Globus pallidus (tissue), 1 donor: ENCODE results near the gene ALG1.
"Not testable (repeated sequence)": the region's sequence is repeated elsewhere in the genome, so short reads cannot be mapped to it uniquely, and the experiment has no call there.

Experiments
- DNase-seq: peaks from one replicate; pipeline ENCODE4 v3.0.0-alpha.2; 2015; ENCODE audit warnings: low spot score

ALG1 gene

GRCh38 chr16:5071681-5072333 is at the start of gene ALG1:
ALG1 (plus strand) TSS chr16:5071843; CDS start chr16:5071850, 7 bp downstream.
- peak; percentile 79 for DNase-seq

GRCh38 chr16:5022521-5022920 is 49.1 kb upstream of the ALG1 start:
- DNase-seq, result no peak

GRCh38 chr16:5024632-5025031 is 47.0 kb upstream of the ALG1 start:
- DNase-seq, result no peak

GRCh38 chr16:5025171-5025632 is 46.4 kb upstream of the ALG1 start:
- DNase-seq, result peak; percentile 77

- no peak for DNase-seq
Measured at GRCh38 chr16:5026664-5027063, 45.0 kb upstream of the ALG1 start.

GRCh38 chr16:5027086-5027485 is 44.6 kb upstream of the ALG1 start:
- no peak for DNase-seq

GRCh38 chr16:5027575-5028235 is 43.9 kb upstream of the ALG1 start:
- no peak for DNase-seq

GRCh38 chr16:5028950-5029475 is 42.6 kb upstream of the ALG1 start:
- DNase-seq, result no peak

GRCh38 chr16:5030251-5030870 is 41.3 kb upstream of the ALG1 start:
- no peak for DNase-seq

GRCh38 chr16:5031601-5032000 is 40.0 kb upstream of the ALG1 start:
- no peak for DNase-seq

GRCh38 chr16:5032748-5033167 is 38.9 kb upstream of the ALG1 start:
- no peak for DNase-seq

GRCh38 chr16:5033256-5034166 is 38.1 kb upstream of the ALG1 start, which contains the start of gene NAGPA:
NAGPA (minus strand) TSS chr16:5033935; CDS start chr16:5033914, 21 bp downstream.
- DNase-seq, result peak; percentile 84

GRCh38 chr16:5034167-5034523 is 37.5 kb upstream of the ALG1 start:
- DNase-seq, result no peak

GRCh38 chr16:5035909-5036227 is 35.8 kb upstream of the ALG1 start:
- DNase-seq, result no peak

GRCh38 chr16:5036228-5037156 is 35.2 kb upstream of the ALG1 start:
- no peak for DNase-seq

- DNase-seq, result no peak
Measured at GRCh38 chr16:5040451-5040850, 31.2 kb upstream of the ALG1 start.

- no peak for DNase-seq
Measured at GRCh38 chr16:5041600-5042133, 30.0 kb upstream of the ALG1 start.

- no peak for DNase-seq
Measured at GRCh38 chr16:5042574-5043171, 29.0 kb upstream of the ALG1 start.

GRCh38 chr16:5044011-5044540 is 27.6 kb upstream of the ALG1 start:
- no peak for DNase-seq

GRCh38 chr16:5044581-5044980 is 27.1 kb upstream of the ALG1 start:
- not testable (repeated sequence) for DNase-seq
